Keratinocyte (primary cell): Measurements from ENCODE around the gene NUP43.

Experiments used
- CTCF ChIP-seq, 3 experiments: IDR thresholded peaks in 1 of 3; conservative IDR thresholded peaks in 1 of 3; optimal IDR thresholded peaks in 1 of 3; 2 replicates in 2 of 3; 3 replicates in 1 of 3; pipeline versions ENCODE3 to v1.5.1; 2011; ENCODE audit warnings: low read length in 3 of 3, mild to moderate bottlenecking in 3 of 3, moderate library complexity in 2 of 3, control low read depth in 1 of 3, inconsistent platforms in 1 of 3; ENCODE audit not compliant: insufficient read depth in 2 of 3; ENCODE audit errors: extremely low read depth in 1 of 3
- EZH2 ChIP-seq: IDR thresholded peaks from one replicate; pipeline ENCODE4 v1.6.1; 2012; ENCODE audit warnings: inconsistent platforms, mild to moderate bottlenecking, low read length, moderate library complexity

GRCh38 chr6:149727793-149728498, 18.4 kb downstream of the NUP43 start:
- TF ChIP-seq CTCF (optimal IDR thresholded peaks at IDR 0.05 in 1 of 3, IDR thresholded peaks at IDR 0.05 in 1 of 3, conservative IDR thresholded peaks at IDR 0.05 in 1 of 3; ENCODE audit: extremely low read depth in 1 of 3, insufficient read depth in 2 of 3, low read length in 3 of 3) (no peak), EZH2 (no peak)
